ENCODE data around the gene KIF6. TPM values are rescaled to one million over a fixed set of nuclear protein-coding genes. Genes with fewer than 3 reads are reported as not detected.

Gene KIF6
- polyA plus RNA-seq, 3 donors: not detected

- H3K79me2 ChIP-seq (ENCODE audit: insufficient read depth, low read length): no peaks in the 10 kb centered on the region
- H3K4me2 ChIP-seq (replicated peaks; ENCODE audit: extremely low read depth, low read length, poor library complexity, severe bottlenecking): no peak overlapping the region
- Mint-ChIP-seq H3K4me3 (no peak overlapping the region), H3K27me3 (ENCODE audit: low read depth in 3 of 3) (no peaks in the 10 kb centered on the region), H3K36me3 (no peaks in the 10 kb centered on the region), H3K27ac (no peak overlapping the region), H3K9me3 (peaks cover 0 to 1% (median 0%) of the 10 kb centered on the region in 7 donors), H3K4me1 (no peaks in the 10 kb centered on the region)
- no peak overlapping the region for H2AFZ ChIP-seq (ENCODE audit: insufficient read depth, low read depth, low read length, poor library complexity, severe bottlenecking)
- no peaks in the 10 kb centered on the region for H3K4me1 ChIP-seq (ENCODE audit: control insufficient read depth in 1 of 2, insufficient read depth in 2 of 2, low read length in 2 of 2)
- DNase-seq: no peak
- H3K4me3 ChIP-seq (replicated peaks in 1 of 3; ENCODE audit: low read depth in 2 of 3, low read length in 3 of 3): no peak overlapping the region
- H3K9me3 ChIP-seq (replicated peaks in 1 of 2; ENCODE audit: control insufficient read depth in 1 of 2, insufficient read depth in 1 of 2, low read length in 2 of 2): no peaks in the 10 kb centered on the region
- no peaks in the 10 kb centered on the region for H4K20me1 ChIP-seq (ENCODE audit: insufficient read depth, low read length)
- WGBS (ENCODE audit: insufficient coverage): no CpG with 5 or more reads among the region's 3 CpGs
- TF ChIP-seq CTCF (IDR thresholded peaks at IDR 0.05): no peak
- no peak overlapping the region for H3K27ac ChIP-seq (ENCODE audit: low read depth in 1 of 2, low read length in 2 of 2)
- no peaks in the 10 kb centered on the region for H3K36me3 ChIP-seq (replicated peaks in 1 of 2; ENCODE audit: control insufficient read depth in 1 of 2, insufficient read depth in 2 of 2, low read length in 2 of 2)
- H3K27me3 ChIP-seq (ENCODE audit: control insufficient read depth in 2 of 2, insufficient read depth in 2 of 2, low read length in 2 of 2): peaks cover 0 to 3% of the 10 kb centered on the region in 2 donors
- intact Hi-C loops (cut with micrococcal nuclease): no loop called here
- no peak overlapping the region for H3K9ac ChIP-seq (ENCODE audit: insufficient read depth, low read length, poor library complexity, severe bottlenecking)
Measured at GRCh38 chr6:39617520-39617919, 107.7 kb downstream of the KIF6 start.

GRCh38 chr6:39617026-39617425 is 108.2 kb downstream of the KIF6 start:
- peaks cover 0 to 3% of the 10 kb centered on the region in 2 donors for H3K27me3 ChIP-seq (ENCODE audit: control insufficient read depth in 2 of 2, insufficient read depth in 2 of 2, low read length in 2 of 2)

More at GRCh38 chr6:39617026-39617425, 108.2 kb downstream of the KIF6 start:
- no peaks in the 10 kb centered on the region for H3K36me3 ChIP-seq (replicated peaks in 1 of 2; ENCODE audit: control insufficient read depth in 1 of 2, insufficient read depth in 2 of 2, low read length in 2 of 2)
- H3K36me3 Mint-ChIP-seq: no peaks in the 10 kb centered on the region
- intact Hi-C loops (cut with micrococcal nuclease): no loop called here
- TF ChIP-seq CTCF (IDR thresholded peaks at IDR 0.05): no peak
- no peaks in the 10 kb centered on the region for H3K27me3 Mint-ChIP-seq (ENCODE audit: low read depth in 3 of 3)
- no peaks in the 10 kb centered on the region for H3K9me3 ChIP-seq (replicated peaks in 1 of 2; ENCODE audit: control insufficient read depth in 1 of 2, insufficient read depth in 1 of 2, low read length in 2 of 2)
- no peaks in the 10 kb centered on the region for H3K4me1 Mint-ChIP-seq
- no peak overlapping the region for H3K4me2 ChIP-seq (replicated peaks; ENCODE audit: extremely low read depth, low read length, poor library complexity, severe bottlenecking)
- peaks cover 0 to 1% (median 0%) of the 10 kb centered on the region in 7 donors for H3K9me3 Mint-ChIP-seq
- DNase-seq: no peak
- H3K4me3 ChIP-seq (replicated peaks in 1 of 3; ENCODE audit: low read depth in 2 of 3, low read length in 3 of 3): no peak overlapping the region
- H3K27ac Mint-ChIP-seq: no peak overlapping the region
- no peak overlapping the region for H3K27ac ChIP-seq (ENCODE audit: low read depth in 1 of 2, low read length in 2 of 2)
- H3K79me2 ChIP-seq (ENCODE audit: insufficient read depth, low read length): no peaks in the 10 kb centered on the region
- H4K20me1 ChIP-seq (ENCODE audit: insufficient read depth, low read length): no peaks in the 10 kb centered on the region
- no peaks in the 10 kb centered on the region for H3K4me1 ChIP-seq (ENCODE audit: control insufficient read depth in 1 of 2, insufficient read depth in 2 of 2, low read length in 2 of 2)
- no peak overlapping the region for H3K9ac ChIP-seq (ENCODE audit: insufficient read depth, low read length, poor library complexity, severe bottlenecking)
- no peak overlapping the region for H2AFZ ChIP-seq (ENCODE audit: insufficient read depth, low read depth, low read length, poor library complexity, severe bottlenecking)
- no peak overlapping the region for H3K4me3 Mint-ChIP-seq

All from CD14-positive monocyte (primary cell).